Breast epithelium (tissue), 4 donors: ENCODE measurements around the gene TMEM80. TPM values are rescaled to one million over a fixed set of nuclear protein-coding genes. Genes with fewer than 3 reads are reported as not detected.
"Not testable (repeated sequence)": the region's sequence is repeated elsewhere in the genome, so short reads cannot be mapped to it uniquely, and the experiment has no call there.

Source experiments
- DNase-seq, 2 donors: peaks; one replicate each; pipeline ENCODE4 v3.0.0-alpha.2; 2019; ENCODE audit warnings: low spot score in 2 of 2
- H3K27ac ChIP-seq, 2 donors: fragments of 200-600 bp; sonication (generic) in 1 of 2; one replicate each; pipeline ENCODE4 v1.5.1; 2016 to 2019; ENCODE audit warnings: mild to moderate bottlenecking in 1 of 2
- H3K27me3 ChIP-seq, 2 donors: fragments of 200-600 bp; sonication (generic) in 1 of 2; one replicate each; pipeline versions ENCODE4 v1.5.1 to v1.6.0; 2017 to 2019; ENCODE audit warnings: control low read depth in 1 of 2, mild to moderate bottlenecking in 1 of 2
- H3K36me3 ChIP-seq: fragments of 200-600 bp; one replicate; pipeline ENCODE4 v1.5.1; 2019
- H3K4me1 ChIP-seq, 2 donors: fragments of 200-600 bp; sonication (generic); one replicate each; pipeline ENCODE4 v1.5.1; 2016 to 2019; ENCODE audit warnings: control low read depth in 1 of 2
- H3K4me3 ChIP-seq, 3 donors: fragments of 200-600 bp; sonication (generic); 1 replicate in 2 of 3; 2 replicates in 1 of 3; pipeline ENCODE4 v1.5.1; 2016 to 2019; ENCODE audit warnings: mild to moderate bottlenecking in 3 of 3, moderate library complexity in 2 of 3
- H3K9me3 ChIP-seq, 2 donors: fragments of 200-600 bp; sonication (generic) in 1 of 2; one replicate each; pipeline ENCODE4 v1.5.1; 2016 to 2019; ENCODE audit warnings: control low read depth in 1 of 2
- POLR2A ChIP-seq: fragments of 450-650 bp; IDR thresholded peaks from one replicate; pipeline ENCODE4 v1.6.1; 2016; ENCODE audit warnings: antibody characterized with exemption, mild to moderate bottlenecking, moderate library complexity
- POLR2AphosphoS5 ChIP-seq, 3 donors: sonication (generic); formaldehyde crosslinking; IDR thresholded peaks; one replicate each; pipeline ENCODE4 v1.6.1; 2017; ENCODE audit warnings: antibody characterized with exemption in 3 of 3
- intact Hi-C: fragments of 100-400 bp; cut with DNase I; formaldehyde crosslinking; loops from one replicate; pipeline ENCODE4 v1.15.1; 2023; ENCODE audit warnings: low total_unique reads
- total RNA-seq, 3 donors: library from RNA; depleted of rRNA; stranded (reverse); fragments of >200 nt; gene quantifications; one replicate each; pipeline ENCODE4 v1.1.0, GENCODE V29; 2016
- TF ChIP-seq, protein P1 (sequence below), 3 donors: fragments of 450-650 bp; IDR thresholded peaks; one replicate each; pipeline ENCODE4 v1.5.1; 2016 to 2017; ENCODE audit warnings: antibody characterized with exemption in 3 of 3, mild to moderate bottlenecking in 3 of 3, moderate library complexity in 3 of 3

The TMEM80 gene
- total RNA-seq, 3 donors from 2014 or later: 25.9 to 51.8 (median 29.1) TPM

DNA sequence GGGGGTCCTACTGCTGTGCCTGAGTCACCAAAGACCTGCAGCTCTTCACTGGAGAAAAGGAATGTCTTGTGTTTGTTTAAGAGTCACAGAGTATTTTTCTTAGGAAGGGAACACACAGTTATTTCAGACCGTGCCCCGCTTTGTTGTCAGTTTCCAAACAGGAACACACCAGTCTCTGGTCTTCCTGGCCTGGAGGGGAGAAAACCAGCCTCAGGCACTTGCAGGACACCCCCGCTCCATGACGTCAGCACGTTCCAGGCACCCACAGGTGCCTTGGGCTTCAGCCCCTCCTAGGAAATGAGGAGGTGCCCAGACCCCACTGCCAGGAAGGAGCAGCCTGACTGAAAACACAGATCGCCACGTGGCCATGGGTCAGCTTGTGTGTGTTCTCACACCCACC is 6.0 kb upstream of the TMEM80 start:
- no peak for DNase-seq
- H3K36me3 ChIP-seq: no peaks in the 10 kb centered on the region
- H3K4me1 ChIP-seq: peaks cover 8 to 17% of the 10 kb centered on the region in 2 donors
- peak overlapping the region in 1 of 2 donors; percentile 33 for H3K27ac ChIP-seq
- TF ChIP-seq POLR2A: no peak
- TF ChIP-seq, protein P1, sequence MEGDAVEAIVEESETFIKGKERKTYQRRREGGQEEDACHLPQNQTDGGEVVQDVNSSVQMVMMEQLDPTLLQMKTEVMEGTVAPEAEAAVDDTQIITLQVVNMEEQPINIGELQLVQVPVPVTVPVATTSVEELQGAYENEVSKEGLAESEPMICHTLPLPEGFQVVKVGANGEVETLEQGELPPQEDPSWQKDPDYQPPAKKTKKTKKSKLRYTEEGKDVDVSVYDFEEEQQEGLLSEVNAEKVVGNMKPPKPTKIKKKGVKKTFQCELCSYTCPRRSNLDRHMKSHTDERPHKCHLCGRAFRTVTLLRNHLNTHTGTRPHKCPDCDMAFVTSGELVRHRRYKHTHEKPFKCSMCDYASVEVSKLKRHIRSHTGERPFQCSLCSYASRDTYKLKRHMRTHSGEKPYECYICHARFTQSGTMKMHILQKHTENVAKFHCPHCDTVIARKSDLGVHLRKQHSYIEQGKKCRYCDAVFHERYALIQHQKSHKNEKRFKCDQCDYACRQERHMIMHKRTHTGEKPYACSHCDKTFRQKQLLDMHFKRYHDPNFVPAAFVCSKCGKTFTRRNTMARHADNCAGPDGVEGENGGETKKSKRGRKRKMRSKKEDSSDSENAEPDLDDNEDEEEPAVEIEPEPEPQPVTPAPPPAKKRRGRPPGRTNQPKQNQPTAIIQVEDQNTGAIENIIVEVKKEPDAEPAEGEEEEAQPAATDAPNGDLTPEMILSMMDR (IDR thresholded peaks at IDR 0.05): no peak
- no peak for TF ChIP-seq POLR2AphosphoS5 (IDR thresholded peaks at IDR 0.05)
- H3K4me3 ChIP-seq: no peak overlapping the region
- H3K27me3 ChIP-seq: no peaks in the 10 kb centered on the region
- intact Hi-C loops: no loop called here
- H3K9me3 ChIP-seq: no peaks in the 10 kb centered on the region

DNA sequence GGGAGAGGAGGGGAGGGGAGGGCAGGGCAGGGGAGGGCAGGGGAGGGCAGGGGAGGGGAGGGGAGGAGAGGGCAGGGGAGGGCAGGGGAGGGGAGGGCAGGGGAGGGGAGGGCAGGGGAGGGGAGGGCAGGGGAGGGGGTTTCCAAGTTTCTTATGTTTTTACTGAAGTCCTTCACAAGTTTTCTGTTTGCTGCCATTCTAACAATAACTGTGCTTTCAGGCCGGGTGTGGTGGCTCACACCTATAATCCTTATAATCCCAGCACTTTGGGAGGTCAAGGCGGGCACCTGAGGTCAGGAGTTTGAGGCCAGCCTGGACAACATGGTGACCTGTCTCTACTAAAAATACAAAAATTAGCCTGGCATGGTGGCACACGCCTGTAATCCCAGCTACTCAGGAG is 5.4 kb upstream of the TMEM80 start:
- H3K27me3 ChIP-seq, intact Hi-C loops, H3K9me3 ChIP-seq, H3K27ac ChIP-seq, H3K36me3 ChIP-seq, H3K4me3 ChIP-seq, DNase-seq: not testable (repeated sequence)
- H3K4me1 ChIP-seq: peaks cover 8 to 17% of the 10 kb centered on the region in 2 donors

DNA sequence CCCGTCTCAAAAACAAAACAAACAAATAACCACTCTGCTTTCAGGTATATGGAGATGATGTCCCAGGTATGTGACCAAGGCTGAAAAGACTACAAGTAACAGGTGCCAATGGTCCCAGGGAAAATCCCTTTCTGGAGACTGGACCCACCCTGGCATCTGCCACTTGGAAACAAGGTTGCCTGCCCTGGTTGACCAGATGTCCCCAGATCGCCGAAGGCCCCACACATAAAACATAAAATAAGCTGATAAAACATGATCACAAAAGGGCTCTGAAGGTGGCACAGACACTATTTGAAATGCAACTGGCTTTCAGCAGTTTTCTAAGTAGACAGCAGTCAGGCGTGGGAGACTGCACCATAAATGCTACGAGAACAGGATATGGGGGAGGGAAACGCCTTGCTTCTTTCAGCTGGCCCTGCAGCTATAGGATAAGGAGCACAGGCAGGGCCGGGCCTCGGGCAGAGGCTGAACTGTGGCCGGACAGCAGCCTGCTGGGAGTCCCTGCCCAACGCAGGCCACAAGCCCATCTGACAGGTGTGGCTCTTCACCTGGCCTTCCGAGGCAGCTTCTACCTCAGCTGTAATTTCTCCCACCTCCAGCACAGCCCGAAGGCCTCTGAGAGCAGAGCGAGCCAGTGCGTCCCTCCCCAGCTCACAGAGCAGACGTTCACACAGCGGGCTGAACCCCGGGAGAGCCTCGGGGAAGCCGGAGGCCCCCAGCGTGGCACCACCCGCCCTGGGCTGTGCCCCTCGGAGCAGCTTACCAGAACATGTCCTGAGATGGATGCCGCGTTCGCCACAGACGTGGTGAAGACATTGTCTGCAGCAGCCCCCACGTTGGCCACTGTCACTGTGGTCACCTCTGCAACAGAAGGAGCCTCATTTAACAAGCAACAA is 4.6 kb upstream of the TMEM80 start:
- intact Hi-C loops: no loop called here
- no peak overlapping the region for H3K27ac ChIP-seq
- H3K36me3 ChIP-seq: no peaks in the 10 kb centered on the region
- no peak for DNase-seq
- TF ChIP-seq POLR2A (no peak), POLR2AphosphoS5 (IDR thresholded peaks at IDR 0.05) (no peak)
- TF ChIP-seq, protein P1 (IDR thresholded peaks at IDR 0.05): no peak
- H3K27me3 ChIP-seq: no peaks in the 10 kb centered on the region
- H3K4me1 ChIP-seq: peaks cover 8 to 17% of the 10 kb centered on the region in 2 donors
- no peak overlapping the region for H3K4me3 ChIP-seq
- no peaks in the 10 kb centered on the region for H3K9me3 ChIP-seq

DNA sequence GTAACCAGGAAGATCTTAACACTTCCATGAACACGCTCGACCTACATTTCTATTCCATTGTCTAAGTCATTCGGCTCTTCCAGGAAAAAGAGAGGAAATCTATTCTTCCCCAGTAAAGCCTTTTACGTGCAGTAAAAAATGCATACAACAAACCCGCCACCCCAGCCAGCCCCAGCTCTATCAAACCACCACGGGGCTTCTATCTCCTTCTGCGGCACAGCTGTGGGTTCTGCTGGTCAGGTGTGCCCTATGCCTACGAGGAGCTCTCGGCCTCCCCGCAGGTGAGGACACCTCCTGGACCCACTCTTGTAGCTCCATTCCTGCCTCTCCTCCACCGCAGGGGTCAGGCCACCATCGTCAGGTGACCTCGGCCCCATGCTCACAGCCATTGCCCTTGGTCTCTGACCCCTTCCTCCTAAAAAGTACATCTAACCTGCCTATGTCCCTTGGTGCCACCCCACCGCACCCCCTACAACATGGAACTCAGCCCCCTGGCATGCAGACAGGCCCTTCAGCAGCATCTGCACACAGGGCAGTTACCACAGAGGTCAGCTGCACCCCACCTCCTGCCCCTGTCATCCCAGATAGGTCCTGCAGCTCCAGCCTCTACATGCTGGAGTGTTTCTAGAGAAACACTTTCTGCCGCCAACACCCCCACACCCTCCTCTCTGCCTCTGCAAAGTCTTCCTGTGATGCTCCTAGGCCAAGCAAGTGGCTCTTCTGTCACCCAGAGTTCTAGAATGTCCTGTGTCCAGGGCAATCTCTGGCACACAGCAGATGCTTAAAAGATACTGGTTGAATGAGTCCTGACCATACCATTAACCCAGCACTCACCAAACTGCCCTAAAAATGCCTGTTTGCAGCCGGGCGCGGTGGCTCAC is 3.7 kb upstream of the TMEM80 start:
- no peak for DNase-seq
- Histone ChIP-seq H3K36me3 (no peaks in the 10 kb centered on the region), H3K27ac (no peak overlapping the region), H3K4me1 (peaks cover 8 to 17% of the 10 kb centered on the region in 2 donors), H3K9me3 (no peaks in the 10 kb centered on the region), H3K27me3 (no peaks in the 10 kb centered on the region), H3K4me3 (no peak overlapping the region)
- TF ChIP-seq POLR2A (no peak), POLR2AphosphoS5 (IDR thresholded peaks at IDR 0.05) (no peak)
- TF ChIP-seq, protein P1 (IDR thresholded peaks at IDR 0.05): no peak
- intact Hi-C loops: no loop called here

DNA sequence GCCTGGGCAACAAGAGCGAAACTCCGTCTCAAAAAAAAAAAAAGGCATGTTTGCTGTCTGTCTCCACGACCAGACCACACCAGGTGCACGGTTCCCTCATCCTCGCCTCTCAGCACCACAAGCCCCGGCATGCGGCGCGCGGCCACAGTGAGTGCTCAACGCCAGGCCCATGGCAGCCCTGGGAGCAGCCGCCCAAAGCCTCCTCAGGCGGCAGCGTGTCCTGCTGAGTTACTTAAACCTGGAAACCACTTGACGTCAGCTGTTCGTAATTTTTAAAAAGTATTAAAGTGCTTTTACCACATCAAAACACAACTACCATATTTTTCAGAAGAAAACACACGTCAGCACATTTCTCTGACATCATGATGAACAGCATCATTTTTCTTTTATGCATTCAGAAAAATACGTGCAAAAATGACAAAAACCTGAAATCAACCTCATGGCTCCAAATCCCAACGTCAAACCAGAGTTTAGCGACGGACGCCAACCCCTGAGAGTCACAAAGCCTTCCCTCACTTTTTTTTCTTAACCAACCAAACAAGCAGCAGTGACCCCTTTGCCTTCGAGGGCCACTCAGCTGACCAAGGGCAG is 2.7 kb upstream of the TMEM80 start:
- Histone ChIP-seq H3K4me3 (peak overlapping the region in 2 of 3 donors; percentile 89 to 90), H3K4me1 (peaks cover 12 to 25% of the 10 kb centered on the region in 2 donors), H3K36me3 (no peaks in the 10 kb centered on the region), H3K27ac (peak overlapping the region; percentile 100), H3K27me3 (no peaks in the 10 kb centered on the region), H3K9me3 (no peaks in the 10 kb centered on the region)
- intact Hi-C loops: no loop called here
- TF ChIP-seq, protein P1 (IDR thresholded peaks at IDR 0.05): no peak
- no peak for TF ChIP-seq POLR2AphosphoS5 (IDR thresholded peaks at IDR 0.05)
- no peak for TF ChIP-seq POLR2A
- no peak for DNase-seq
